Measurements from ENCODE around the gene NPRL2. TPM values are rescaled to one million over a fixed set of nuclear protein-coding genes. Genes with fewer than 3 reads are reported as not detected.

Gene NPRL2
- total and polyA plus RNA-seq, 2 of the 13 experiments (the other 11 are each of a cell fraction or from before 2014, with no cell fraction given), result 30.6 to 51.4 TPM

DNA sequence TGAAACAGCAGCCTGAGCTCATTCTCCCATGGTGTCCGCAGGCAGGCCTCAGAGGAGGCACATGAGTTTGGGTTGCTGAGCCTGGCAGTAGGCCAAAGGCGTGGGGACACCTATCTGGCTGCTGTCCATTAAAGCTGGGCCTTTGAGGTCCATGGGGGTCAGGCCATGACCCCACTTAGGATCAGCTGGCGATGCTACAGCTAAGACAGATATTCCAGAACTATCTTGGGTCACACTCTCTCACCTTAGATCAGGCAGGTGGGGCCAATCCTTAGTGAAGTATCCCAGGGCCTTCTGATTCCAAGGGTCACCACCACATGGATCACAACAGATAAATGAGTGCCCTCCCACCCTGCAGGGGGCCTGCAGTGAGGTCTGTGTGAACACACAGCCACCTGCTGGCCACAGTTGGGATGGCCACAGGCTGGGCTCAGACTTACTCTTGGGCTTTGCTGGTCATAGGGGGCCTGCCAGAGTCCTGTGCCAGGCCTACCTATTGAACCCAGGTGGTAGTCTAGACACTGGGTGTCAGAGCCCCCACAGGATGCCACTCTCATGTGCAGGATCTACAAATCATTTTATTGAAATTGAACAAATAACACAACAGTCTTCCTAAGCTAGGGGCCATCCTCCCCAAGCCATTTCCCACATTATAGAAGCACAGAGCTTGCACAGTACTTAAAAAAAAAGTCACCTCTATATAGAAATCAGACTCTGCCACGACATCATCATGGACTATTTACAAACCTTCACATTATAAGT, 26.0 kb downstream of the NPRL2 start (continued):
- TF ChIP-seq ZNF609 (CRISPR knock-in tag; IDR thresholded peaks at IDR 0.05; ENCODE audit: borderline replicate concordance), result peak; percentile 41; the same call in 1 of the 2 replicates
- TF ChIP-seq ZGPAT (CRISPR knock-in tag; IDR thresholded peaks at IDR 0.05), result peak; percentile 48; the same call in 1 of the 2 replicates
- TF ChIP-seq, protein P1, sequence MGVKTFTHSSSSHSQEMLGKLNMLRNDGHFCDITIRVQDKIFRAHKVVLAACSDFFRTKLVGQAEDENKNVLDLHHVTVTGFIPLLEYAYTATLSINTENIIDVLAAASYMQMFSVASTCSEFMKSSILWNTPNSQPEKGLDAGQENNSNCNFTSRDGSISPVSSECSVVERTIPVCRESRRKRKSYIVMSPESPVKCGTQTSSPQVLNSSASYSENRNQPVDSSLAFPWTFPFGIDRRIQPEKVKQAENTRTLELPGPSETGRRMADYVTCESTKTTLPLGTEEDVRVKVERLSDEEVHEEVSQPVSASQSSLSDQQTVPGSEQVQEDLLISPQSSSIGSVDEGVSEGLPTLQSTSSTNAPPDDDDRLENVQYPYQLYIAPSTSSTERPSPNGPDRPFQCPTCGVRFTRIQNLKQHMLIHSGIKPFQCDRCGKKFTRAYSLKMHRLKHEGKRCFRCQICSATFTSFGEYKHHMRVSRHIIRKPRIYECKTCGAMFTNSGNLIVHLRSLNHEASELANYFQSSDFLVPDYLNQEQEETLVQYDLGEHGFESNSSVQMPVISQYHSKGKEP (CRISPR knock-in tag; IDR thresholded peaks at IDR 0.05), result no peak
- TF ChIP-seq RXRA (CRISPR knock-in tag; IDR thresholded peaks at IDR 0.05), result peak; percentile 69
- no peak for TF ChIP-seq ATF7-NPFF (CRISPR knock-in tag; IDR thresholded peaks at IDR 0.05; ENCODE audit: low read depth)
- TF ChIP-seq RFXANK (CRISPR knock-in tag; IDR thresholded peaks at IDR 0.05), result 0 out of 2 replicates have a peak, but pooled peaks have one; percentile 20
- TF ChIP-seq, protein P2, sequence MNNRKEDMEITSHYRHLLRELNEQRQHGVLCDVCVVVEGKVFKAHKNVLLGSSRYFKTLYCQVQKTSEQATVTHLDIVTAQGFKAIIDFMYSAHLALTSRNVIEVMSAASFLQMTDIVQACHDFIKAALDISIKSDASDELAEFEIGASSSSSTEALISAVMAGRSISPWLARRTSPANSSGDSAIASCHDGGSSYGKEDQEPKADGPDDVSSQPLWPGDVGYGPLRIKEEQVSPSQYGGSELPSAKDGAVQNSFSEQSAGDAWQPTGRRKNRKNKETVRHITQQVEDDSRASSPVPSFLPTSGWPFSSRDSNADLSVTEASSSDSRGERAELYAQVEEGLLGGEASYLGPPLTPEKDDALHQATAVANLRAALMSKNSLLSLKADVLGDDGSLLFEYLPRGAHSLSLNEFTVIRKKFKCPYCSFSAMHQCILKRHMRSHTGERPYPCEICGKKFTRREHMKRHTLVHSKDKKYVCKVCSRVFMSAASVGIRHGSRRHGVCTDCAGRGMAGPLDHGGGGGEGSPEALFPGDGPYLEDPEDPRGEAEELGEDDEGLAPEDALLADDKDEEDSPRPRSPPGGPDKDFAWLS (CRISPR knock-in tag; IDR thresholded peaks at IDR 0.05; ENCODE audit: borderline replicate concordance), result no peak
- TF ChIP-seq ZNF230 (CRISPR knock-in tag; IDR thresholded peaks at IDR 0.05), result 0 out of 2 replicates have a peak, but pooled peaks have one; percentile 61
- TF ChIP-seq GLMP (CRISPR knock-in tag; IDR thresholded peaks at IDR 0.05; ENCODE audit: borderline replicate concordance), result no peak
- TF ChIP-seq MEIS2 (CRISPR knock-in tag; IDR thresholded peaks at IDR 0.05), result no peak
- no peak for TF ChIP-seq ZNF589 (CRISPR knock-in tag; conservative IDR thresholded peaks at IDR 0.05)
- 0 out of 2 replicates have a peak, but pooled peaks have one; percentile 27 for TF ChIP-seq ARNT2 (CRISPR knock-in tag; IDR thresholded peaks at IDR 0.05; ENCODE audit: low read depth)
- no peak for TF ChIP-seq ZNF776 (CRISPR knock-in tag; IDR thresholded peaks at IDR 0.05)
- TF ChIP-seq ZNF749 (CRISPR knock-in tag; IDR thresholded peaks at IDR 0.05; ENCODE audit: borderline replicate concordance), result no peak
- no peak for TF ChIP-seq ZNF546 (CRISPR knock-in tag; conservative IDR thresholded peaks at IDR 0.05)
- no peak for TF ChIP-seq EP300 (IDR thresholded peaks at IDR 0.05; ENCODE audit: low read depth in 2 of 2, low read length in 2 of 2)
- TF ChIP-seq EP300 (CRISPR knock-in tag; IDR thresholded peaks at IDR 0.05; ENCODE audit: borderline replicate concordance), result 0 out of 2 replicates have a peak, but pooled peaks have one; percentile 25
- TF ChIP-seq ZNF136 (CRISPR knock-in tag; IDR thresholded peaks at IDR 0.05; ENCODE audit: low read depth), result no peak

Data from HepG2 (cell line).